Trophoblast cell (in vitro differentiated cells and primary cell): ENCODE results near the gene SPTLC1.
"Not testable (repeated sequence)": the region's sequence is repeated elsewhere in the genome, so short reads cannot be mapped to it uniquely, and the experiment has no call there.

Experiments used
- DNase-seq, 2 donors: peaks; one replicate each; pipeline ENCODE4 v3.0.0-alpha.2; 2016
- H2AFZ ChIP-seq: 2 replicates; pipeline ENCODE4 v1.6.1; 2013; ENCODE audit warnings: low read length, moderate library complexity, mild to moderate bottlenecking; ENCODE audit not compliant: insufficient read depth, poor library complexity
- H2AK5ac ChIP-seq: 2 replicates; pipeline ENCODE4 v1.6.1; 2013; ENCODE audit warnings: mild to moderate bottlenecking, low read length
- H2BK120ac ChIP-seq: 2 replicates; pipeline ENCODE4 v1.6.1; 2013; ENCODE audit warnings: low read length, mild to moderate bottlenecking, moderate library complexity; ENCODE audit not compliant: insufficient read depth, poor library complexity
- H2BK12ac ChIP-seq: 2 replicates; pipeline ENCODE4 v1.6.1; 2013; ENCODE audit warnings: mild to moderate bottlenecking, low read length, moderate library complexity
- H2BK5ac ChIP-seq: 2 replicates; pipeline ENCODE4 v1.6.1; 2013; ENCODE audit warnings: low read length, low read depth, moderate library complexity, mild to moderate bottlenecking; ENCODE audit not compliant: poor library complexity
- H3K14ac ChIP-seq: 2 replicates; pipeline ENCODE4 v1.6.1; 2013; ENCODE audit warnings: mild to moderate bottlenecking, low read length
- H3K18ac ChIP-seq: 2 replicates; pipeline ENCODE4 v1.6.1; 2013; ENCODE audit warnings: mild to moderate bottlenecking, low read length
- H3K23ac ChIP-seq: 2 replicates; pipeline ENCODE4 v1.6.1; 2013; ENCODE audit warnings: low read length
- H3K27ac ChIP-seq: 2 replicates; pipeline ENCODE4 v1.5.1; 2013; ENCODE audit warnings: low read depth, mild to moderate bottlenecking, inconsistent platforms, low read length, moderate library complexity
- H3K27me3 ChIP-seq: 2 replicates; pipeline ENCODE4 v1.6.1; 2013; ENCODE audit warnings: inconsistent platforms, mild to moderate bottlenecking, low read length, moderate library complexity; ENCODE audit not compliant: insufficient read depth
- H3K36me3 ChIP-seq, 2 experiments: 1 replicate in 1 of 2; 2 replicates in 1 of 2; pipeline ENCODE4 v1.6.1; 2013; ENCODE audit warnings: low read length in 2 of 2, mild to moderate bottlenecking in 2 of 2, moderate library complexity in 1 of 2; ENCODE audit not compliant: insufficient read depth in 2 of 2, control insufficient read depth in 1 of 2
- H3K4ac ChIP-seq: 2 replicates; pipeline ENCODE4 v1.6.1; 2013; ENCODE audit warnings: low read depth, mild to moderate bottlenecking, low read length, moderate library complexity
- H3K4me1 ChIP-seq, 2 experiments: 1 replicate in 1 of 2; 2 replicates in 1 of 2; pipeline ENCODE4 v1.6.1; 2013; ENCODE audit warnings: low read length in 2 of 2, mild to moderate bottlenecking in 2 of 2, moderate library complexity in 1 of 2; ENCODE audit not compliant: insufficient read depth in 2 of 2, control insufficient read depth in 1 of 2
- H3K4me2 ChIP-seq: 2 replicates; pipeline ENCODE4 v1.6.1; 2013; ENCODE audit warnings: inconsistent platforms, mild to moderate bottlenecking, low read length, moderate library complexity
- H3K4me3 ChIP-seq: 2 replicates; pipeline ENCODE4 v1.5.1; 2013; ENCODE audit warnings: mild to moderate bottlenecking, low read depth, low read length, inconsistent platforms
- H3K79me1 ChIP-seq: one replicate; pipeline ENCODE4 v1.6.1; 2013; ENCODE audit warnings: low read length
- H3K79me2 ChIP-seq: 2 replicates; pipeline ENCODE4 v1.6.1; 2013; ENCODE audit warnings: low read length, mild to moderate bottlenecking; ENCODE audit not compliant: control insufficient read depth, insufficient read depth, poor library complexity
- H3K9ac ChIP-seq: 2 replicates; pipeline ENCODE4 v1.6.1; 2013; ENCODE audit warnings: mild to moderate bottlenecking, low read length
- H3K9me3 ChIP-seq: 2 replicates; pipeline ENCODE4 v1.6.1; 2013; ENCODE audit warnings: low read depth, mild to moderate bottlenecking, control low read depth, inconsistent platforms, low read length; ENCODE audit not compliant: insufficient read depth
- H4K12ac ChIP-seq: 2 replicates; pipeline ENCODE4 v1.6.1; 2013; ENCODE audit warnings: low read depth, mild to moderate bottlenecking, low read length, moderate library complexity
- H4K8ac ChIP-seq: 2 replicates; pipeline ENCODE4 v1.6.1; 2013; ENCODE audit warnings: low read depth, mild to moderate bottlenecking, low read length, moderate library complexity
- H4K91ac ChIP-seq: one replicate; pipeline ENCODE4 v1.6.1; 2013; ENCODE audit warnings: low read depth, mild to moderate bottlenecking, low read length, moderate library complexity
- WGBS: extraction: QIAGEN DNeasy Blood & Tissue Kit; methylation state at CpG from one replicate; pipeline ENCODE4 v1.1.7; 2013; ENCODE audit warnings: missing lambda C conversion rate; ENCODE audit not compliant: insufficient read length, insufficient coverage; ENCODE audit errors: extremely low coverage; 5-methylcytosine and 5-hydroxymethylcytosine counted together

SPTLC1 gene

DNA sequence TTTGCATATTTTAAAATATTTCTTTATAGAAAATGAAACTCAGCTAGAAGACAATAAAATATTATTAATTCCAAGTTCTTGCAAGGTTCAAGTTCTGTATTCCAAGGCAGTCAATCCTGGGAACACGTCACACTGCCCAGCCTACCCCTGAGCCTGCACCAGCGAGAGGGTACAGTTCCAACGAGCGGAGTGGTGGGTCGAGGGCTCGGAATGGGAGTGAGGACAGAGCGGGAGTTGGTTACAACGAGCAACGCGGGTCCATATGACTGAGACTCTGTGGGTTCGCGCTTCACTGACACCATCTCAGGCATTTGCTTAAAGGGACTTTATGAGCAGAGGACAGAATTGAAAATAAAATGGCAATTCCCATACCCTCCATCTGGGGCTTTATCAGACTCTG, 40.0 kb upstream of the SPTLC1 start:
- Histone ChIP-seq H2BK120ac (no peak overlapping the region), H3K18ac (no peak overlapping the region), H3K27ac (no peak overlapping the region), H3K14ac (no peak overlapping the region), H2AFZ (no peak overlapping the region), H3K79me1 (peaks cover 10% of the 10 kb centered on the region), H3K4me1 (peaks cover 9 to 16% of the 10 kb centered on the region in 2 experiments), H2BK12ac (no peak overlapping the region), H3K27me3 (no peaks in the 10 kb centered on the region), H3K4ac (no peak overlapping the region), H3K9me3 (peaks cover 6% of the 10 kb centered on the region), H4K91ac (no peak overlapping the region), H3K9ac (no peak overlapping the region), H4K8ac (no peak overlapping the region), H3K79me2 (peaks cover 1% of the 10 kb centered on the region), H2AK5ac (no peak overlapping the region), H4K12ac (no peak overlapping the region), H3K4me2 (no peak overlapping the region), H3K4me3 (no peak overlapping the region), H3K36me3 (no peaks in the 10 kb centered on the region), H3K23ac (no peak overlapping the region), H2BK5ac (no peak overlapping the region)
- WGBS = no CpG with 5 or more reads among the region's 12 CpGs
- DNase-seq = no peak

DNA sequence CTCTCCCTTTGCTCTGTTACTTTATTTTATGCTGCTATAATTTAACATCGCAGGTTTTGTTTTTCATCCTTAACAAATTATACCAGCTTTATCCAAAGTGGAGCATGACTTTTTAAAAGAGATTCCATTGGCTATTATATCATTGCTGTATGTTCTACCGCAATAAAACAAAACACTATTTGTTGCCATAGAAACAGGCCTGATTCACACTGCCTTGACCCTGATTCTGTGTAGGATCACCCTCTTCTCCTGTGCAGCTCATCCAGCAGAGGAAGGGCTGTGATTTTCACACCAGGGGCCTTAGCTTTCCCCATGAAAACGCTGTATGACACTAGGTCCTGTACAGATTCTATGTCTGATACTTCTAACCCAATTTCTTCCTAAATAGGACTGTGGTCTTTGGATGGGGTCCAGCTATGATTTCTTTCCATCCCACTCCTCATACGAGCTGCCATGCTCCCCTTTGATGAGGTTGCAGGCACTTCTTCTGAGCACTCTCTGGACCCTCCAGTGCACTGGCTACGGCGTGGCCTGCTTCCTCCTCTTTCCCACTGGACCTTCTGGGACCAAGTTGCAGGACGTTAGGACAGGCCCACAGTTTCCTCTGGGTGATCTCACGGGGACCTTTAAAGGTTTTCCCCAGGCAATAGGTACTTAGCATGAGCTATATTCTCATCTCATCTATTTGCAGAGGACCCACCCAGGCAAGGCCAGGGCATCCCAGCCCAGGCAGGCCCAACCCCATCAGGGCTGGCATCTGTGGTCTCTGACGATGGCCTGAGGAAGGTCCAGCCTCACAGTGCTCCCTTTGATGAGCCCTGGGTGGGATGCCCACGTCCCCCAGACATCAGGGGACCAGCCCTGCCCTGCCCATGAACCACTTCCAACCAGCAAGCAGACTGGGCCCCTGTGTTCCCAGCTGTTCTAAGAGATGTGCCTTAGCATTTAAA, 38.5 kb upstream of the SPTLC1 start:
- not testable (repeated sequence) for H3K36me3 ChIP-seq, H3K9me3 ChIP-seq

GRCh38 chr9:92151691-92152393, 36.6 kb upstream of the SPTLC1 start:
- H3K36me3 ChIP-seq = no peaks in the 10 kb centered on the region
- peak overlapping the region; percentile 66 for H3K14ac ChIP-seq
- no peak overlapping the region for H4K12ac ChIP-seq
- H3K27ac ChIP-seq = peak overlapping the region; percentile 97
- peak overlapping the region; percentile 45 for H2BK5ac ChIP-seq
- peaks cover 6% of the 10 kb centered on the region for H3K79me2 ChIP-seq
- peaks cover 24% of the 10 kb centered on the region for H3K79me1 ChIP-seq
- WGBS = no CpG with 5 or more reads among the region's 15 CpGs
- H2AK5ac ChIP-seq = peak overlapping the region; percentile 2
- H3K9me3 ChIP-seq = no peaks in the 10 kb centered on the region
- DNase-seq = peak; percentile 98 to 99
- H3K9ac ChIP-seq = no peak overlapping the region
- no peak overlapping the region for H2AFZ ChIP-seq
- H3K23ac ChIP-seq = no peak overlapping the region
- H2BK120ac ChIP-seq = peak overlapping the region; percentile 89
- no peak overlapping the region for H3K4me3 ChIP-seq
- peak overlapping the region; percentile 77 for H4K91ac ChIP-seq
- no peaks in the 10 kb centered on the region for H3K27me3 ChIP-seq
- H4K8ac ChIP-seq = peak overlapping the region; percentile 17
- H3K18ac ChIP-seq = peak overlapping the region; percentile 16
- peaks cover 17 to 20% of the 10 kb centered on the region in 2 experiments for H3K4me1 ChIP-seq
- H2BK12ac ChIP-seq = peak overlapping the region; percentile 23
- H3K4me2 ChIP-seq = peak overlapping the region; percentile 7
- H3K4ac ChIP-seq = no peak overlapping the region

More for the DNA sequence above, 38.5 kb upstream of the SPTLC1 start:
- not testable (repeated sequence) for H2BK5ac ChIP-seq, H3K27ac ChIP-seq, H3K4me3 ChIP-seq, H2BK120ac ChIP-seq, H3K4ac ChIP-seq, H3K27me3 ChIP-seq, H4K12ac ChIP-seq, H3K79me2 ChIP-seq, H2AFZ ChIP-seq, H3K9ac ChIP-seq, H3K23ac ChIP-seq, H3K4me2 ChIP-seq, H3K18ac ChIP-seq, H4K8ac ChIP-seq, H3K79me1 ChIP-seq, H3K14ac ChIP-seq
- no CpG with 5 or more reads among the region's 10 CpGs for WGBS
- Histone ChIP-seq H2AK5ac (peak overlapping the region; percentile 10), H3K4me1 (peaks cover 9 to 16% of the 10 kb centered on the region in 2 experiments), H4K91ac (peak overlapping the region; percentile 17), H2BK12ac (peak overlapping the region; percentile 9)
- DNase-seq = peak in 1 of 2 donors; percentile 58

DNA sequence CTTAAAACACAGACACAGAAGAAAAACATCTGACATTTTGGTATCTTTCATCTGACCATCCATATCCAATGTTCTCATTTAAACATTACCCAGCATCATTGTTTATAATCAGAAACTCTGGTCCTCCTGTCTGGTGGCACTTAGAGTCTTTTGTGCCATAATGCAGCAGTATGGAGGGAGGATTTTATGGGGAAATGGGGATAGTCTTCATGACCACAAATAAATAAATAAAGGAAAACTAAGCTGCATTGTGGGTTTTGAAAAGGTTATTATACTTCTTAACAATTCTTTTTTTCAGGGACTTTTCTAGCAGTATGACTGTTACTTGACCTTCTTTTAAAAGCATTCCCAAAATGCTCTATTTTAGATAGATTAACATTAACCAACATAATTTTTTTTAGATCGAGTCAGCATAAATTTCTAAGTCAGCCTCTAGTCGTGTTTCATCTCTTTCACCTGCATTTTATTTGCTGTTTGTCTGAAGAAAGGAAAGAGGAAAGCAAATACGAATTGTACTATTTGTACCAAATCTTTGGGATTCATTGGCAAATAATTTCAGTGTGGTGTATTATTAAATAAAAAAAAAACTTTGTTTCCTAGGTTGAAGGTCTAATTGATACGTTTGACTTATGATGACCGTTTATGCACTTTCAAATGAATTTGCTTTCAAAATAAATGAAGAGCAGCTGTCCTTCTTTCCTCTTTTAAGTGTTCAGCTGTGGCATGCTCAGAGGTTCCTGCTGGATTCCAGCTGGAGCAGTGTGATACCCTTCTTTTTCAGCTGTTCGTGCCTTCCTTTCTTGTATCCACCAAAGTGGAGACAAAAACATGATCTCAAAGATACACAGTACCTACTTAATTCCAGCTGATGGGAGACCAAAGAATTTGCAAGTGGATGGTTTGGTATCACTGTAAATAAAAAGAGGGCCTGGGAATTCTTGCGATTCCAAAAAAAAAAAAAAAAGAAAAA, 35.6 kb upstream of the SPTLC1 start:
- not testable (repeated sequence) for H4K12ac ChIP-seq, H3K27me3 ChIP-seq, H2BK120ac ChIP-seq, H3K4me3 ChIP-seq, H3K36me3 ChIP-seq, H3K18ac ChIP-seq, H3K9me3 ChIP-seq, H2BK5ac ChIP-seq, H2AK5ac ChIP-seq, H4K91ac ChIP-seq, H3K9ac ChIP-seq, DNase-seq, H2AFZ ChIP-seq, H2BK12ac ChIP-seq, H3K4ac ChIP-seq, H4K8ac ChIP-seq, H3K79me2 ChIP-seq, H3K23ac ChIP-seq, H3K14ac ChIP-seq, H3K4me2 ChIP-seq
- H3K27ac ChIP-seq = peak overlapping the region; percentile 97
- peaks cover 31% of the 10 kb centered on the region for H3K79me1 ChIP-seq
- H3K4me1 ChIP-seq = peaks cover 21 to 24% of the 10 kb centered on the region in 2 experiments
- no CpG with 5 or more reads among the region's 7 CpGs for WGBS
